MM.1S (cell line): ENCODE measurements around the gene HADH.

Experiments
- EZH2 ChIP-seq: fragments of 300-600 bp; sonication (generic); optimal IDR thresholded peaks from 2 replicates; pipeline ENCODE3; 2017; ENCODE audit warnings: low read depth, mild to moderate bottlenecking, antibody characterized with exemption, low read length, mixed read lengths
- EZH2phosphoT487 ChIP-seq: fragments of 300-600 bp; sonication (generic); IDR thresholded peaks from 2 replicates; pipeline ENCODE4 v1.6.1; 2018; ENCODE audit warnings: antibody characterized with exemption, low read length
- TF ChIP-seq, protein P1 (sequence below): fragments of 300-600 bp; sonication (generic); IDR thresholded peaks from 2 replicates; pipeline ENCODE4 v1.5.1; 2016; ENCODE audit warnings: antibody characterized with exemption, low read length, mixed read lengths

DNA sequence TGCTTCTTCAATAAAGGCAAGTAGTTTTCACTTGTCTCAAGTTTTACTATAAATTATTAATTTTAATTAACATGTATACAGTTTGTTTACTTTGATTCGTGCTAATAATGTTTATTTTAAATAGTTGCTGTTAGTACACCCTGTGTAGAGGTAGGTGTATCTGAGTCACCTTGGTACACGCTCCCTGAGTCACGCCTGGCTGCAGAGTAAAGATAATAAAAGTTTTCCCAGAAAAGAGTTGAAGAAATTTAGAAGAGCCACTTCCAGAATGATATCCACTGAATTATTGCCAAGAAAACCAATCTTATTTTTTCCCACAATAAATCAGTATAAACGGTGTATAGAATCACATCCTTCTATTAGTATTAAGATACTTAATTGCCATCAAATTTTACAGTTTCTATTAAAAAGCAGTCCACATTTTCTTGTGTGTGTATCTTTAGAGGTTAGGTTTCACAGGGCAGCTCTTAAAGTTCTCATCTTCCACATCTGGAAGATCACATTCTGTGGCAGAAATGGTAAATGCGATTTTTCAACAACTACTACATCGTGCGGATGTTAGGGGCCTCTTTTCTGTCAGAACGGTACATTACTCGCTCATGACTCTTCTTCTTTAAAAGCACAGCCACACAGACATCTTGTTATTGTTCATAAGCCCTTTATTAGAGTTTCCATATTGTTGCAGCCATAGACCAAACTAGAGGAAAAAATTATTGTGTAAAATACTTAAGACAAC, 55.4 kb downstream of the HADH start:
- TF ChIP-seq, protein P1, sequence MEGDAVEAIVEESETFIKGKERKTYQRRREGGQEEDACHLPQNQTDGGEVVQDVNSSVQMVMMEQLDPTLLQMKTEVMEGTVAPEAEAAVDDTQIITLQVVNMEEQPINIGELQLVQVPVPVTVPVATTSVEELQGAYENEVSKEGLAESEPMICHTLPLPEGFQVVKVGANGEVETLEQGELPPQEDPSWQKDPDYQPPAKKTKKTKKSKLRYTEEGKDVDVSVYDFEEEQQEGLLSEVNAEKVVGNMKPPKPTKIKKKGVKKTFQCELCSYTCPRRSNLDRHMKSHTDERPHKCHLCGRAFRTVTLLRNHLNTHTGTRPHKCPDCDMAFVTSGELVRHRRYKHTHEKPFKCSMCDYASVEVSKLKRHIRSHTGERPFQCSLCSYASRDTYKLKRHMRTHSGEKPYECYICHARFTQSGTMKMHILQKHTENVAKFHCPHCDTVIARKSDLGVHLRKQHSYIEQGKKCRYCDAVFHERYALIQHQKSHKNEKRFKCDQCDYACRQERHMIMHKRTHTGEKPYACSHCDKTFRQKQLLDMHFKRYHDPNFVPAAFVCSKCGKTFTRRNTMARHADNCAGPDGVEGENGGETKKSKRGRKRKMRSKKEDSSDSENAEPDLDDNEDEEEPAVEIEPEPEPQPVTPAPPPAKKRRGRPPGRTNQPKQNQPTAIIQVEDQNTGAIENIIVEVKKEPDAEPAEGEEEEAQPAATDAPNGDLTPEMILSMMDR, result no peak
- no peak for TF ChIP-seq EZH2
- TF ChIP-seq EZH2phosphoT487, result no peak
